Left ventricle myocardium inferior (tissue), 1 donor: ENCODE measurements around the gene RHD. TPM values are rescaled to one million over a fixed set of nuclear protein-coding genes. Genes with fewer than 3 reads are reported as not detected.
"Not testable (repeated sequence)": the region's sequence is repeated elsewhere in the genome, so short reads cannot be mapped to it uniquely, and the experiment has no call there.

Experiments used
- DNase-seq: peaks from one replicate; pipeline ENCODE4 v3.0.0-alpha.2; 2020
- H3K27ac ChIP-seq: fragments of 200-600 bp; replicated peaks from 2 replicates; pipeline ENCODE4 v1.8.0; 2021
- H3K27me3 ChIP-seq: fragments of 200-600 bp; 2 replicates; pipeline ENCODE4 v1.8.0; 2021; ENCODE audit warnings: low read depth
- H3K36me3 ChIP-seq: fragments of 200-600 bp; 2 replicates; pipeline ENCODE4 v1.8.0; 2021
- H3K4me1 ChIP-seq: fragments of 200-600 bp; 2 replicates; pipeline ENCODE4 v1.8.0; 2021
- H3K4me3 ChIP-seq: fragments of 200-600 bp; 2 replicates; pipeline ENCODE4 v1.8.0; 2021; ENCODE audit warnings: mild to moderate bottlenecking, moderate library complexity
- H3K9me3 ChIP-seq: fragments of 200-600 bp; replicated peaks from 2 replicates; pipeline ENCODE4 v1.8.0; 2021
- CTCF ChIP-seq: fragments of 200-600 bp; IDR thresholded peaks from 2 replicates; pipeline ENCODE4 v1.8.0; 2021; ENCODE audit warnings: antibody characterized with exemption, mild to moderate bottlenecking, borderline replicate concordance
- intact Hi-C: fragments of 100-400 bp; cut with micrococcal nuclease; formaldehyde crosslinking; loops from one replicate; pipeline ENCODE4 v1.11.0; 2022
- total RNA-seq: library from RNA; stranded (reverse); fragmentation: NEBNext Ultra II Directional; extraction: Animal tissue kit (Norgen Biotek cat#: 25700); gene quantifications from one replicate; pipeline ENCODE4 v1.2.1, GENCODE V29; 2021
- donor health status: DM: no; HTN: yes; CAD: no; lungs with severe emphysema.

The RHD gene
- total RNA-seq, 1 donor from 2014 or later = not detected

GRCh38 chr1:25255706-25256577 is 16.4 kb upstream of the RHD start:
- no peak for DNase-seq
- H3K4me3 ChIP-seq = no peak overlapping the region
- no peaks in the 10 kb centered on the region for H3K36me3 ChIP-seq
- H3K4me1 ChIP-seq = peaks cover 9% of the 10 kb centered on the region
- intact Hi-C loops = no loop called here
- H3K27me3 ChIP-seq = no peaks in the 10 kb centered on the region
- no peaks in the 10 kb centered on the region for H3K9me3 ChIP-seq
- no peak for TF ChIP-seq CTCF
- H3K27ac ChIP-seq = no peak overlapping the region

GRCh38 chr1:25256578-25256965 is 15.7 kb upstream of the RHD start:
- Histone ChIP-seq H3K27ac (no peak overlapping the region), H3K36me3 (no peaks in the 10 kb centered on the region), H3K4me1 (peaks cover 9% of the 10 kb centered on the region), H3K4me3 (no peak overlapping the region), H3K9me3 (no peaks in the 10 kb centered on the region), H3K27me3 (no peaks in the 10 kb centered on the region)
- no peak for TF ChIP-seq CTCF
- DNase-seq = no peak
- intact Hi-C loops = no loop called here

GRCh38 chr1:25257196-25257595 is 15.1 kb upstream of the RHD start:
- intact Hi-C loops = no loop called here
- DNase-seq = no peak
- H3K4me3 ChIP-seq = no peak overlapping the region
- no peaks in the 10 kb centered on the region for H3K27me3 ChIP-seq
- peaks cover under 1% of the 10 kb centered on the region for H3K36me3 ChIP-seq
- H3K9me3 ChIP-seq = no peaks in the 10 kb centered on the region
- H3K27ac ChIP-seq = no peak overlapping the region
- no peak for TF ChIP-seq CTCF
- peaks cover 9% of the 10 kb centered on the region for H3K4me1 ChIP-seq

GRCh38 chr1:25259813-25260212 is 12.5 kb upstream of the RHD start:
- H3K4me1 ChIP-seq, H3K4me3 ChIP-seq, DNase-seq, intact Hi-C loops, H3K9me3 ChIP-seq, H3K27ac ChIP-seq, H3K27me3 ChIP-seq: not testable (repeated sequence)
- peaks cover 11% of the 10 kb centered on the region for H3K36me3 ChIP-seq
- TF ChIP-seq CTCF = peak; percentile 23

GRCh38 chr1:25260336-25260735 is 12.0 kb upstream of the RHD start:
- H3K4me1 ChIP-seq, H3K9me3 ChIP-seq, DNase-seq, H3K4me3 ChIP-seq, intact Hi-C loops, H3K27me3 ChIP-seq, H3K27ac ChIP-seq: not testable (repeated sequence)
- peaks cover 11% of the 10 kb centered on the region for H3K36me3 ChIP-seq

- H3K36me3 ChIP-seq = peaks cover 11% of the 10 kb centered on the region
- intact Hi-C loops, H3K27me3 ChIP-seq, H3K9me3 ChIP-seq, H3K4me1 ChIP-seq, DNase-seq: not testable (repeated sequence)
- peak overlapping the region; percentile 80 for H3K27ac ChIP-seq
- peak overlapping the region; percentile 66 for H3K4me3 ChIP-seq
Observed at GRCh38 chr1:25266554-25267287, 5.6 kb upstream of the RHD start.

- not testable (repeated sequence) for H3K27me3 ChIP-seq
Observed at GRCh38 chr1:25267288-25268142, 4.8 kb upstream of the RHD start.

GRCh38 chr1:25268143-25268760 is 4.1 kb upstream of the RHD start:
- peak overlapping the region; percentile 80 for H3K27ac ChIP-seq
- H3K4me1 ChIP-seq, DNase-seq, H3K36me3 ChIP-seq, intact Hi-C loops, H3K9me3 ChIP-seq, H3K27me3 ChIP-seq: not testable (repeated sequence)
- H3K4me3 ChIP-seq = peak overlapping the region; percentile 66

More at GRCh38 chr1:25267288-25268142, 4.8 kb upstream of the RHD start:
- Histone ChIP-seq H3K27ac (peak overlapping the region; percentile 80), H3K4me3 (peak overlapping the region; percentile 66)
- H3K9me3 ChIP-seq, H3K36me3 ChIP-seq, intact Hi-C loops, H3K4me1 ChIP-seq: not testable (repeated sequence)
- DNase-seq = peak; percentile 75

- H3K27ac ChIP-seq, intact Hi-C loops, H3K36me3 ChIP-seq, H3K27me3 ChIP-seq, DNase-seq, H3K9me3 ChIP-seq, H3K4me1 ChIP-seq, H3K4me3 ChIP-seq: not testable (repeated sequence)
Observed at GRCh38 chr1:25275648-25276047, 3.3 kb downstream of the RHD start.
